Suppressor macrophage treated with lipopolysaccharide for 4 hours (primary cell): ENCODE results near the gene NTM.

Experiments
- DNase-seq: peaks from one replicate; pipeline ENCODE4 v3.0.0-alpha.2; 2020

Gene NTM

DNA sequence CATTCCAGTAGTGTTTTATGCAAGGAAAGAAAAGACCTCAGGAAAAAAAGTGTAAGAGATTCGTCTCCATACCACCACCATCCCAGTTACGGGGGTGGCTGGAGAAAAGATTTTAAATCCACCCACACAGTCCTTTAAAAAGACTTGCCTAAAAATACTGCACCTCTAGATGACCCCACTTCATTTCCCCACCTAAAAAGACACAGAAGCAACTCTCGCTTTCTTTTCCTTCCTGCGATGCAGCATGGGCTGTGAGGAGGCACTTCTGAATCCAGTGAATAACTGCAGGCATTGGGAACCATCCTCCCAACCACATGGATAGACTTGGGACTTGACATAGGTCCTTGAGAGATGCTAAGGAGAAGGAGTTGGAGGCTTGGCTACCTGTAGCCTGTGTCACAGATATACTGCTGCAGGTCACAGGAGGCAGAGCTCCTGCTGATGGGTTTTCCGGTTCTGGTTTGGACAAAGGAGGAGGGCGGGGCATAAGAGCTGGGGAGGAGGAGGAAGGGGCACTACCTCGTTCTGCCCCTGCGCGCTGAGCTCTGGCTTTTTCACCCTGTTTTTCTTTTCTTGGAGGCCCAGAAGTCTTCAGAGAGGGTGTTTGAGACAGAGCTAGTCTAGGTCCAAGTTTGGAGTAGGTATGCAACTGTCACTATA lies 285.9 kb downstream of the NTM start:
- DNase-seq: no peak

DNA sequence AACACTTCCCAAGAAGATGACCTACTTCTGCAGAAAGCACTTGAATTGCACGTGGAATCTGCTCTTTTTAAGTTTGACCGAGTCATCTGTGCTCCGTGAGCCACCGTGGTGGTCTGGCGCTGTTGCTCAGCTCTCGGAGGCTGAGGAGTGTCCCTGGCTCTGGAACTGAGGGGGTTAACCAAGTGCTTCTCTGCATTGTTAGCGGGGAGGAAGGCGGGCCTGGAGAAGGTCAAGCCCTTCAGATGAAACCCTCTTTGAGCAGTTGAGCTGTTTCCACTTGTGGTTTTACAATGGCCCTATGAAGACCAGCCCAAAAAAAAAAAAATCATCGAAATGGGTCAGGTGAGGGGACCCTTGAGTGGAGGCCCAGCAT lies 286.4 kb downstream of the NTM start:
- no peak for DNase-seq

DNA sequence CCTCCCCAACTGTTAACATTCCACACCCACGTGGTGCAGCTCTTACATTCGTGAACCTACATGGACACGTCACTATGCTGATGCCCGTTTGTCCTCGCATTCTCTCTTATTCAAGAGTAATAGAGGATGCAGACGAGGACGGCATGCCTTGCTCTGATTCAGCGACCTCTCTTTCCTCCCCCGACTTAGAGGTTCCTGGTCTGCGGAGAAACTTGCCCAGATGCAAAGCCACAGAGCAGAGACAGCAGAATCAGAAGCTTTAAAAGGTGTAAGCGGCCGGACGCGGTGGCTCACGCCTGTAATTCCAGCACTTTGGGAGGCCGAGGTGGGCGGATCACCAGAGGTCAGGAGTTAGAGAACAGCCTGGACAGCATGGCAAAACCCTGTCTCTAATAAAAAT lies 288.0 kb downstream of the NTM start:
- DNase-seq: no peak

DNA sequence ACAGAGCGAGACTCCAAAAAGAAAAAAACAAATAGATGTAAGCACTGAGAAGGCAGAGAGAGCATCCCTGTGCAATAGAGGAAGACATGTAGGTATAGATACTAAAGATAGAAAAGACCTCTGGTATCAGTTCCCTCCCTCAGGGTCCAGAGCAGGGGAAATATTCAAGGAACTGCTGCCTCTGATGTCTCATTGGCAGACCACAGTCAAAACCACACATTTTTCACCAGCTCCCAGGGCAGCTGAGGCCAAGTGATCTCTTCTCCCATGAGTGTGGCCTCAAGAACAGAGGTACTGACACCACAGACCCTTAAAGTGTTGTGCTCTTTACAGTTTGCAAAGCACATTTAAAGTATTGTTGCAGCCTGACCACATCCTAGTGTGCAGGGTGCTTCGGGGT lies 288.5 kb downstream of the NTM start:
- no peak for DNase-seq

DNA sequence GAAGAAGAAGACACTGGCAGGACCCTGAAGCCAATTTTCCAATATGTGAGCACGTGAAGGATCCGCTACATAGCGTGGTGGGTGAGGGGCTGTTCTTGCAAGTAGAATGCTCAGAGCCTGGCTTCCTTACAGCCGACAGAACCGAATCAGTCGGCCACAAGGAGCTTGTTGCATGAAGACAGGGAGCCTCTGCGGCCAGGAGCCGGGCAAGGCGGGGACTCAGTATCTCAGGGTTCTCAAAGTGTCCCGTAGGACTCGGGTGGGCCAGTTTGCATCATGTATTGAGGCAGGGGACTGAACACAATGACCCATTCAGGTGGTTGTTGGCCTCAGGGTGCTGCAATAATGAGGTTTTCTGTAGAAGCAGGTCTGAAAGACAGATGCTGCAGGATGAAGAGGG lies 289.5 kb downstream of the NTM start:
- DNase-seq: no peak

DNA sequence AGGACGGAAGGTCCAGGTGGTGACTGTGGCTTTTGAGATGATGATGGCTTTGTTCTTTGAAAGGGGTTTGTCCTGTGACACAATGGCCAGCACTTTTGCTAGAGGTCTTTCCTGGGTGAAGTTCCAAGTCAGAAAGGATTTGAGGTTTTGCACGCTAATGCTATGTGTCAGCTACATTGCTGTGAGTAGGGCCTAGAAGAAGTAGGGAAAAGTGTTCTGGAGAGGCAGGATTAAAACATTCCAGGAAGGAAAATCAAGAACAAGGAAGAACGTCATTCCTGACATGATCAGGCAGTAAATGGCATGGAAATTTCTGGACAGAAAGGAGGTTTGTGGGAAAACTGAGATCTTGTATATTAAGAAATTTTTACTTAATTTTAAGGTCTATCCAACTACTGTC lies 290.7 kb downstream of the NTM start:
- no peak for DNase-seq

DNA sequence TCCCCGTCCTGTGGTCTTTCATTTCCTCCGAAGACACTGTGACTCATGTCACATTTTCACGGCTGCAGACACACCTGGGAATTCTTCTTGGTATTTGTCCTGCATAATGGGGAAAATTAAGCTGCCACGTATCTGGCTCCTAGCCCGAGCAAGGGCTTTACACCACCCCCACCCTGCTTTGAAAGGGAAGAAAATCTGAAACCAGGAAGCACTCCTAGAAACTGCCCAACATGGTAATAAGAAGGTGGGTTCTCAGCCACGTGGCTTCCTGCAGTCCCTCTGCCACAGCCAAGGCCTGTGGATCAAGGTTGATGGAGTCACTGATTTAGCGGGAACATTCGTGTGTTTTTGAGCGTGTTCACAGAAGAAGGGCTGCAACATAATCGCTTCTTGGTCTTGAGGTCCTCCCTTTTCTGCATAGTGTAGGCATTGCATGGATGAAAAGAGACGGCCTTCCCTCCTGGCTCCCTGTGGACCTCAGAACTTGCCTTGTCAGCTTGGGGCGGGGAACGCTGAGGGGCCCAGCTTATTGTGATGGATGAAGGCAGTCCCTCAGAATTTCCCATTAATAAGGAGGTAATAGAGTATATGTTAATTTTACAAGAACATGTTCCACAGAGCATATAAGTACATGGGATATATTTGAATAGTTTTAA lies 292.0 kb downstream of the NTM start:
- no peak for DNase-seq

DNA sequence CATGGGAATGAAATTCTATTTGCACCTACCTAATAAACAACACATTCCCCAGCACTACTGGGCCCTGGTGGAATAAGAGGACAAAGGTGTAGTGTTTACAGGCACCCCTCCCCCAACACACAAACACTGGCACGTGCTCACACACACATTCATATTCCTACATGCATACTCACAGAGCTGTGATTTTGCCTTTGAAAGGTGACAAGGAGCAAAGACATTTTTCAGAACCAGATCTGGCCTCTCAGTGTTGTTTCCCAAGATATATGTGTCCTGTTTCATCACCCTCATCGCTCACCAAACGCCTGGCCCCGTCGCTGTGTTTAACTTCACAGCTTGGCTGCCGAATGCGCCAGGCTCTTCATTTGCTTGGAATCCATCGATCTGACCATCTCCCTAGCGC lies 292.6 kb downstream of the NTM start:
- no peak for DNase-seq

DNA sequence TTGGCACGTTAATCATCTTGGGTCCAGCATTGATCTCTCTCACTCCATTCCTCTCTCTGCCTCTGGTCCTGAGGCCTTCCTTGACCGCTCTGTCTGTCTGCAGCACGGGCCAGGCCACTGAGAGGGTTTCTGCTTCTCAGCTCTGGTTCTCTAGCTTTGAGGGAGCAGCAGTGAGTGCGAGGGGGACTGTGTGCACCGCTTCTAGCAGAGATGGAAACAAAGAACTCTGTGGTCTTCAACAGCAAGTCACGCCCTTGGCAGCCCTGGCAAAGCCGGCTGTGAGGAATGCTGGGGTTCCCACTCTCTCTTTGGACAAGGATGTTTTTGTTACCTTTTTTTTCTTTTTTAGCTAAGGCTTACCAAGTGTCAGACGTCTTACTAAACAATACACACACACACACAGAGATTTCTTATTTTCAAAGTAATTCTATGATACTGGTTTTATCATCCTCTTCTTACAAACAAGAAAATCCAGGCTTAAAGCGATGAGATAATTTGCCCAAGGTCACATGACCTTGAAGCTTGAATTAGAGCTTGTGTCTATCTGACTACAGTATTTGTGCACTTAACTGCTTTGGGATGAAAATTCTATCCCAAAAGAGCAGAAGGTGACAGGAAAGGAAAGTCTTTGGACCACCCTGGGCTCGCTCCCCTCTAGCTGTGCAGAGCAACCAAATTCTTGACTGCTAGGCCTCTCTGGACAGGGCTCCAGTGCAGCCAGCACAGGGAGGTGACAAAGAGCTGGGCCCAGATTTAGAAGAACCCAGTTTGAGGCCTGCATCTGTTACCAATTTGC lies 293.2 kb downstream of the NTM start:
- no peak for DNase-seq

DNA sequence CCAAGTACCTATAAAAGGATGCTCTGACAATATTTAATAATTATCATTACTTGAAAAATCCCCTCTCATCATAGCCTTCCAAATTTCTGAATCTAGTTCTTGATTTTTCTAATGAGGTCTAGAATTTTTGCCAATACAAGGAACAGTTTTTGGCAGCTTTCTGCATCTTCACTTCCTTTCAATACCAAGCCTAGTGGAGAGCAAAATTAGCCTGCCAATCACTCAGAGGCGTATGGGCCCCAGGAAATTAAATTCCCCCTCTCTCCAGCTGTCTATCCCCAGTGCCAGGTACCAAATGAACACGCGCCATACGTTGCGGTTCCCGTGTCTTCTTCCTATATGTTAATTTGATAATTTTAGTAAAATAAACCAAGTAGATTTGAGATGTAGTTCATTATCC lies 293.9 kb downstream of the NTM start:
- DNase-seq: no peak

DNA sequence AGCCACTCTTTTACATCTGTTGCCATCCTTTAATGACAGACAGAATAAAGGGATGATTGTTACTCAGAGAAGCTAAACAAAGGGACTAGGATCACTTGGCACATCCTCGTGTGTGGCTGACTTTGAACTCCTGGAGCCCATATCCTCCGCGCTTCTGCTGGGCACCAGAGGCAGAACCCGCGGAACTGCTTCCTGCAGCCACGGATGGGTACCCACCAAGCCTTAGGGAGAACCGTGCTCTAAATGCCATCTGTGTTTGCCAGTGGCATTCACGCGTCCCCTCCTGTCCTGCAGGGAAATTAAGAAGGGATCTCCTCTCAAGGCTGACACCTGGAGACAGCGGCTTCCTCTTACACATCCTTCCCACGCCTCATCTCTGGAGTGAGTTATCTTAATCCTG lies 294.4 kb downstream of the NTM start:
- DNase-seq: no peak

DNA sequence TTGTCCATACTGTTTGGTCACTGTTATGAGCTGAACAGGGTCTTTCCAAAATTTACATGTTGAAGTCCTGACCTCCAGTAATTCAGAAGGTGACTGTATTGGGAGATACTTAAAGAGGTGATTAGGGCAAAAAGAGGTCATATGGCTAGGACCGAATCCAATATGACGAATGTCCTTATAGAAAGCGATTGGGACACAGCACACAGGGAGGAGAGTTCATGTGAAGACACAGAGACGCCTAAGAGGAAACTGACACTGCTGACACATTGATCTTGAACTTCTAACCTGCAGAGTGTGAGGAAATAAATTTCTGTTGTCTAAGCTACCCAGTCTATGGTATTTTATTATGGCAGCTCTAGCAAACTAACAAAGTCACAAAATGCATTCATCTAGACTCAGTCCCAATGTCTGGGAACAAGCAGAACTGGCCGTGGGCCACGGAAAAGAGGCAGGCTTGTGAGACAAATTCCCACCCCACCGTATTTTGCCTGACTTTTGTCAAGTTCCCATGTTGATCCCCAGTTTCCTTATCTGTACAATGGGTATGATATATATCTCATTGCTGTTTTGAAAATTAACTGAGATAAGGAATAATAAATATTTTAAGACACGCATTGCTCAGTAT lies 295.0 kb downstream of the NTM start:
- peak; percentile 7 for DNase-seq

DNA sequence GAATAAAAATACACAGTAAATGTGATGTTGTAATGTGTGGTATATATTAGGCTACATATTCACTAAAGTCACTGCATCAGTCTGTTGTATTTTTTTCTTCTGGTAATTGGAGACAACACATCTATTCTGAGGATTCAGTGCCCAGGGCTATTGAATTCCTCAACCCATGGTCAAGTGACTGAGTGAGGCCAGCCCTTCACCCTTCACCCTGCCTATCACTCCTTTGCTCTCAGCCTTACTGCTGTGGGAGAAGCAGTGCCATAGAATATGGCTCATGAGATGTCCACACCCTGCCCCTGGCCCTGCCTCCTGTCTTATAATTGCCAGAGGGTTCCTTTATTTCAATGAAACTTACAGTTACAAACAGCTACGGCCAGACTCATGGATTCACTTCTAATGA lies 295.6 kb downstream of the NTM start:
- DNase-seq: no peak

DNA sequence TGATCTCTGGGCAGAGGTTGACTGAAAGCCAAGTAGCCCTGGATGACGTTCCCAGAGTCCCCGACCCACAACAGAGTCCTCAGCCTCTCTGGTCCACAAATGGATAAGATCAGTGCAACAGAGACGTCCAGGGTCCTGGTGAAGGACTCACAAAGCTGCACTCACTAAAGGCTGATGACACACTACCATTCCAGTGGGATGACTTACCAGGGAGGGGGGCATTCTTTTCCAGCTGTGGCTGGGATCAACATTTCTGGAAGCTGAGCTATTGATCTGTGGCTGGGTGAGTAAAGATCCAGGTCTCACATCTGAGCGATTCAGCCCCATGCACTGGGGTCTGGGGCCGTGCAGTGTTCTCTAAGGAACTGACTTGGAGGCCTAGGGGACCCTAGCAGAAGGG lies 296.2 kb downstream of the NTM start:
- DNase-seq: no peak

DNA sequence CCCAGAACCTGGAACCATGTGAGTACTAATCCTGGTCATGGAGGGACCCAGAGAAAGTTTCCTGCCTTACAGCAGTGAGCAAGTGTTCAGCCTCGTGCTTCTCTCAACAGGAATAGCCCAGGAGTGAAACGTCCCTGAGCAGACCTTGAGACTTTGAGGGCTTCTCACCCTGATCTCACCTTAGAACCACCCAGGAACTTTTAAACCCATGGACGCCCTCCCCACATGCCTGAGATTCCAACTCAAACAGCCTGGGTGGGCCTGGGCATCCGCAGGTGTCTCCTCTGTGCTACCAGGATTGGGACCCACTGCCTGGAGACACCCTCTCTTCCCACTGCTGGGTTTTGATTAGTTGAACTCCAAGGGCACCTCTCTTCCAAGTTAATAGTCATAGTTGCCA lies 297.2 kb downstream of the NTM start:
- DNase-seq: no peak

DNA sequence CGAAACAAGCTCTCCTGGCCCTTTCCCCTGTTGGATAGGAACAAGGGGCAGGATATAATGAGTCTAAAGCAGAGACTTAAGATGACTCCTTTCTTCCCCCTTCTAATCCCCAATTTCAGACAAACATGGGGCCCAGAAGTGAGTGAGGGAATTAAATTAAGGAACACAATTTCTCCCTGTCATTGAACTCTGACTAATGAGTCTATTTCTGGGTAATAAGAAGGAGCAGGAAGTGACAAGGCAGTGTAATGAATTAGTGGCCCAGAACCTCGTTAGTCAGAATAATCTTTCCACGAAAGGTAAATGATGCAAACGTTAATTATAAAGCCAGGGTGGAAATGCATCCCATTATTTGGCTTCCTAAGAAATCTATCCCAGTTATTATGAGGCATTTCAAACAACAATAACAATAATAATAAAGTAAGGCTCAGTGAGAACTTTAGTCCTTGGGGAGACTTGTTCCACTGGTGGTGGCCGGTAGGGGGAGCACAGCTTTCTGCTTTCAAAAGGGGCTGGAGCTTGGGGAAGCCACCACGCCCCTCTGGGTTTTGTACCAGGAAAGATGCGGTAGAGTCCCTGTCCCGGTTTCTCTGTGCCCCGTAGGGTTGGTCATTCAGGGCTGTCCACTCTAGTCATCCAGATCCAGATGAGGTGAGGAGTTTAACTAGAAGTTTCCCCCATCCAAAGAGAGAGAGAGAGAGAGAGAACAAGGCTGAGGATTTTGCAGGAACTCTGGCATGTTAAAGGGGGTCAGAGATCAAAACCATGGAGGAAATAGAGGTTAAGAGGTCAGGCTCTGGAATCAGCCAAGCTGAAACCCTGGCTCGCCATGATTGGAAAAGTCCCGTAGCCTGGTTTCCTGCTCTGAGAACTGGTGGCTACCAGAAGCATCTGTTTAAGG lies 298.3 kb downstream of the NTM start:
- DNase-seq: peak; percentile 67

DNA sequence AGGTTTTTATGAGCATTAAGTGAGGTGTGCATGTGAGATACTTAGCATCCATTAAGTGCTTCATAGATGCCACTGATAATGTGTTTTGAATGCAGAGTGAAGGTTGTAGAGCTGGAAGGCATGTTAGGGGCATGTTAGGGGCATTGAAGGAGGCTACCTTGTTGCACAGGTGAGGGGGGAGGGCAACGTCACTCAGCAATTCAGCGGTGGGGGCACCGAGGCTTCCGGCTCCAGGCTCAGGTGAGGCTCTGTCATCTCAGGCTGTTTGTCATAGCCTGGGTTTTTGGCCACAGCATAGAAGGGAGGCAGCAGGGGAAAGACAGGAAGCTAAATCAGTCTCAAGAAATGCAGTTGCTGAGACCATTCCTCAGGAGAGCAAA lies 299.0 kb downstream of the NTM start:
- DNase-seq: no peak

DNA sequence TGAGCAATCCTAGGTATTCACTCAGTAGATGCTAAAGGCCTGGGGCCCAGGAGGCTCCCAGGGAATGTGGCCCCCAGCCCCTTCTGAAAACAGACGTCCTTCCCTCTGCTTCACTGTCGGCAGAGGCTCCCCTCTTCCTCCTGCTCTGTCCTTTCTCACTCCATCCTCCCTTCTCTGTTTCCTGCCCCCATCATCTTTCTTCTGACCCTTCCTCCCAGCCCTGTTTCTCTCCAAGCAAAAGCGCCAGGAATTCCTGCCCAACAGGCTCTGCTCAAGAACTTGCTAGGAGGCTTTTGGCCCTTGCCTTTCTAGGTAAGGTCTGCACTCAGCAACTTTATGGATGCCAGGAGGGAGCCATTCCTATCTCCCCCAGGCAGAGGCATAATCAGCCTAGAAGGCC lies 300.5 kb downstream of the NTM start:
- no peak for DNase-seq

DNA sequence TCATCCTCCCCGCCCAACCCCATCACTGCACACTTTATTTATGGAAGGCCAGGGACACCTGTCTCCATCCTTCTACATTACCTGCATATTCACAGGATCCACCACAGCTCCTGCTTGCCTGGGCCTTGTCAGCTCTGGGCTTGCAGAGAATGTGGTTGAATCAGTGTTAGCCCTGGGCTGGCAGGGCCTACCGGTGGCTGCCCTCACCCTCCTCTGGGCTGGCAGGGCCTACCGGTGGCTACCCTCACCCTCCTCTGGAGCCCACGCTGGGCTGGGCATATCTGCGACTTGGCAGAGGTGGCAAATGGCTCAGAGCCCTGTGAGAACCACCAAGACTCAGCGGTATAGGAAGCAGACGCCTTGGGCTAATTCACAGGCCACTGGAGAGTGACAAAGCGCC lies 300.9 kb downstream of the NTM start:
- DNase-seq: no peak

DNA sequence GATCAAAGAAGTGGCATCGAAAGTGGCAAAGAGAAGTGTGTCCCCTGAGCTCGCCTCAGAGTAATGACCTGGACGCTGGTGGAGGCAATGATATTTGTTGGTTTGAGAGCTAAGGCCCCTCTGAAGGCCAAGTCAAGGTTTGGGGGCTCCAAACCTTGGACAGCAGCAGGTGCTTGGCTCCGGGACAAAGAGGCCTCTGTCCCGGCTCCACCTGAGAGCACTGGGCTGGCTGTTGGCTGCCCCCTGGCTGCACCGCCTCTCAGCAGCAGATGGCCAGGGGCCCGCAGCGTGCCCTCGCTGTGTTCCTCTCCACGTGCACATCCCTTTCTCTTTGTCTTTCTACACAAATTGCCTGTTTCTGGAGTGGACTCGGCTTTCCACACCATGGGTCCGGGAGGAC lies 301.3 kb downstream of the NTM start:
- DNase-seq: no peak

DNA sequence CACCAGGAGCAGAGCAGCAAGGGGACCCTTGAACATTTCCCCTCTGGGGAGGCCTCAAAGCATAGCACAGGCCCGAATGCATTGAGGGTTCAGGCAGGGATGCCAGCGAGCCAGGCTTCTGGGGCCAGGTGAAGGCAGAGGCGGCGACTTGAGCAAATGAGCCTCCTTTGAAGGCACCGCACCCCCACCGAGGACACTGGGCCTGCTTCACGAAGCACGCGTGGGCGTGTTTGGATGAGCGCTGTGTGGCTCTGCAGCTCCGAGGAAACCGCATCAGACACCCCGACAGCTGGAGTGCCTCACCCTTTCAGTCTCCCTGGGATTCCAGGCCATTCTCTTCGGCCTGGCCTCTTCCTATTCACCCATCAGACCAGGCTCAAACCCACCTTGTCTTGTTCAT lies 301.8 kb downstream of the NTM start:
- no peak for DNase-seq

DNA sequence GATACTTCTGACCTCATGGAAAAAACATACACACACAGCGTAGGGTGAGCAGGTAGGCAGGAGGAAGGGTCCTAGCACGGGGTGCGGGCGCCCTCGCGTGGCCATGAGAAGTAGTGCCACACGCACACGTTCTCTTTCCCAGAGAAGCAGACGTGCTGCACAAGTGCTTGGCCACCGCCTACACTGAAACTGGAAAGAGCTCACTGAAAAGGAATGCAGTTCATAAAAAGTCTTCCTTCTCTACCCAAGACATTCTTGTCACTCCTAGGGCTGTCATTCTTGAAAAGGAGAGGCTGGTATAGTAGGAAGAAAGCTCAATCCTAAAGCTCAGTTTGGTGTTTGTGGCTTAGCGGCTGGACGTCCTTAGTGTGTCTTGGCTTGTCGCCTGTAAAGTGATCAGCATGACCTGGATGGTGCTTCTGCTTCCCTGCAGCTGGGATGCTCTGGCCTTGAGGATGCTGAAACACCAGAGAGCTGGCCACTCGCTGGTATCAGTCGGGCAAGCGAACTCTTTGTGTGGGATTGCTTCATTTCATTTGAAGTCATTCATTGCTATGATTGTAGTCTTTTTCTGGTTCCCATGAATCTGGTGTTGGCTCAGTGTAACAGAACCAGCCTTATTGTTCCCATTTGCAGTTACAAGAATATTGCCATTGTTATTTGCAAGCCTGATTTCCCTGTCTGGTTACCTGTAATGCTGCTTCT lies 303.8 kb downstream of the NTM start:
- peak; percentile 56 for DNase-seq
